ENCODE measurements around the gene SKA2.
"Not testable (repeated sequence)": the region's sequence is repeated elsewhere in the genome, so short reads cannot be mapped to it uniquely, and the experiment has no call there.

Gene SKA2

GRCh38 chr17:59145571-59146096 is 9.4 kb downstream of the SKA2 start:
- DNase-seq (ENCODE audit: low read depth), result no peak
- no peak overlapping the region for H3K4me3 ChIP-seq (ENCODE audit: low read depth, low read length)
- TF ChIP-seq, protein P1, sequence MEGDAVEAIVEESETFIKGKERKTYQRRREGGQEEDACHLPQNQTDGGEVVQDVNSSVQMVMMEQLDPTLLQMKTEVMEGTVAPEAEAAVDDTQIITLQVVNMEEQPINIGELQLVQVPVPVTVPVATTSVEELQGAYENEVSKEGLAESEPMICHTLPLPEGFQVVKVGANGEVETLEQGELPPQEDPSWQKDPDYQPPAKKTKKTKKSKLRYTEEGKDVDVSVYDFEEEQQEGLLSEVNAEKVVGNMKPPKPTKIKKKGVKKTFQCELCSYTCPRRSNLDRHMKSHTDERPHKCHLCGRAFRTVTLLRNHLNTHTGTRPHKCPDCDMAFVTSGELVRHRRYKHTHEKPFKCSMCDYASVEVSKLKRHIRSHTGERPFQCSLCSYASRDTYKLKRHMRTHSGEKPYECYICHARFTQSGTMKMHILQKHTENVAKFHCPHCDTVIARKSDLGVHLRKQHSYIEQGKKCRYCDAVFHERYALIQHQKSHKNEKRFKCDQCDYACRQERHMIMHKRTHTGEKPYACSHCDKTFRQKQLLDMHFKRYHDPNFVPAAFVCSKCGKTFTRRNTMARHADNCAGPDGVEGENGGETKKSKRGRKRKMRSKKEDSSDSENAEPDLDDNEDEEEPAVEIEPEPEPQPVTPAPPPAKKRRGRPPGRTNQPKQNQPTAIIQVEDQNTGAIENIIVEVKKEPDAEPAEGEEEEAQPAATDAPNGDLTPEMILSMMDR (IDR thresholded peaks at IDR 0.05; ENCODE audit: low read depth, low read length, missing control alignments), result no peak
- in situ Hi-C loops (cut with HindIII; ENCODE audit: low sequenced_read_pairs), result no loop called here

DNA sequence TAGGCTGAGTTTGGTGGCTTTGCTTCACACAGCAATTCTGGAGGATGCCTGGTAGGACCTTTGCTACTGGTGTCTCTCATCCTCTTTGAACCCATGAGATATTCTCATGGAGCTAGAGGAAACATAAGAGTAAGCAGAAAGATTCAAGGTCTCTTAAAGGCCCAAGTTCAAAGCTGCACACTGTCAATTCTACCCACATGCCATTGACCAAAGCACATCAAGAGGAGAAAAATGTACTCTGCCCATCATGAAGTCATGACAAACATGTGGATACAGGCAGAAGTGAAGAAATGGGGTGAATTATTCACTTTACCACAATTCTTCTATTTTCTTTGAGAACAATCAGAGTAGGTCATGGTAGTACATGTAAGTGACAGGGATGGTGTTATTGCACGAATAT is 13.1 kb downstream of the SKA2 start:
- DNase-seq (ENCODE audit: low read depth), result no peak
- in situ Hi-C loops (cut with HindIII; ENCODE audit: low sequenced_read_pairs), result no loop called here
- no peak overlapping the region for H3K4me3 ChIP-seq (ENCODE audit: low read depth, low read length)
- TF ChIP-seq, protein P1 (IDR thresholded peaks at IDR 0.05; ENCODE audit: low read depth, low read length, missing control alignments), result no peak

DNA sequence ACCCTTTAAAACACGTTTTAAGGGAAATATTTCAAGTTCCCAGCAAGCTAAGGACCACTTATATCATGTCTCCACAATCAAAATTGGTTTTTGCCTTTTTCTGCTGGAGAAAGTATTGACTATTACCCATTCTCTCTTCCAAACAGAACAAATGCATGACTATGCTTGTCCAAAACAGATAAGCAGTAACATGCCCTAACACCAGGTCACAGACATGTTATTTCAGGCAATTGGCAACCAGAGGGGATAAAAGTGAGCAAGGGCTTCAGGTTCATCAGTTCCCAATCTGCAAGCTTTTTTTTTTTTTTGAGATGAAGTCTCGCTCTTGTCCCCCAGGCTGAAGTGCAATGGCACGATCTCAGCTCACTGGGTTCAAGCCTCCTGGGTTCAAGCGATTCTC is 15.0 kb downstream of the SKA2 start:
- TF ChIP-seq, protein P1 (IDR thresholded peaks at IDR 0.05; ENCODE audit: low read depth, low read length, missing control alignments), result no peak
- in situ Hi-C loops (cut with HindIII; ENCODE audit: low sequenced_read_pairs), result no loop called here
- DNase-seq (ENCODE audit: low read depth), result no peak
- no peak overlapping the region for H3K4me3 ChIP-seq (ENCODE audit: low read depth, low read length)

- DNase-seq (ENCODE audit: low read depth); in situ Hi-C loops (cut with HindIII; ENCODE audit: low sequenced_read_pairs); H3K4me3 ChIP-seq (ENCODE audit: low read depth, low read length): not testable (repeated sequence)
Observed at GRCh38 chr17:59138339-59138738, 16.6 kb downstream of the SKA2 start.

DNA sequence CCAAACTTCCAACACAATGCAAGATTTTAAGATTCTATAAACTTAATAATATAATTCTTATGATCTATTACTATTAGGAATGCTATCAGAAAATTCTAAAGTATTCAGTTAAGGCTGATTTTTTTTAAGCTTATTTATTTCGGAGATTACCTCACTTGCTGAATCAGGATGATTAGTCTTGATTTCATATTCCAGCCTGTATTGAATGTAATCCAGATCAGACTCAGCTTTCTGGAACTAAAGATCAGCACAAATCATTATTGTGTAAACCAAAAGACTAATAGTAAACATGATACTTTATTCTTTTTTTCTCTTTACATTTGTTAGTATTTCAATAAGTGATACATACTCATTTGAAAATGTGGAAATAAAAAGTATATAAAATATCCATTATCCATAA is 23.9 kb downstream of the SKA2 start:
- DNase-seq (ENCODE audit: low read depth), result no peak
- no peak overlapping the region for H3K4me3 ChIP-seq (ENCODE audit: low read depth, low read length)
- in situ Hi-C loops (cut with HindIII; ENCODE audit: low sequenced_read_pairs), result no loop called here
- TF ChIP-seq, protein P1 (IDR thresholded peaks at IDR 0.05; ENCODE audit: low read depth, low read length, missing control alignments), result no peak

DNA sequence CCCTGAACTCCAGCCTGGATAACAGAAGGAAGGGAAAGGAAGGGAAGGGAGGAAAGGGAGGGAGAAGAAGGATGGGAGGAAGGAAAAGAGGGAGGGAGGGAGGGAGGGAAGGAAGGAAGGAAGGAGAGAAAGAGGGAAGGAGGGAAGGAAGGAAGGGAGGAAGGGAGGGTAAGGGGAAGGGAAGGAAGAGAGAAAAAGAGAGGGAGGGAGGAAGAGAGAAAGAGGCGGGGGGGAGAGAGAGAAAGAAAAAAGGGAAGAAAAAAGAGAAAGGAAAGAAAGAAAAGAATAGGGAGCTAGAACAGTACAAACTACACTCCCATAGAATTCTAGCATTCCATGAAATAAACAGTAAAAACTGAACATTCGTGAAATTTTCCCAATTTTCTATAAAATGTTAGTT is 25.2 kb downstream of the SKA2 start:
- in situ Hi-C loops (cut with HindIII; ENCODE audit: low sequenced_read_pairs), result no loop called here
- TF ChIP-seq, protein P1 (IDR thresholded peaks at IDR 0.05; ENCODE audit: low read depth, low read length, missing control alignments), result no peak
- DNase-seq (ENCODE audit: low read depth), result no peak
- H3K4me3 ChIP-seq (ENCODE audit: low read depth, low read length), result no peak overlapping the region

- TF ChIP-seq, protein P1 (IDR thresholded peaks at IDR 0.05; ENCODE audit: low read depth, low read length, missing control alignments), result no peak
- in situ Hi-C loops (cut with HindIII; ENCODE audit: low sequenced_read_pairs), result no loop called here
- DNase-seq (ENCODE audit: low read depth), result no peak
- no peak overlapping the region for H3K4me3 ChIP-seq (ENCODE audit: low read depth, low read length)
Observed at GRCh38 chr17:59126809-59127417, 28.1 kb downstream of the SKA2 start.
